ENCODE measurements around the gene GNPDA1.
"Not testable (repeated sequence)": the region's sequence is repeated elsewhere in the genome, so short reads cannot be mapped to it uniquely, and the experiment has no call there.

The GNPDA1 gene

GRCh38 chr5:142012792-142013388, at the start of gene GNPDA1:
Gene GNPDA1 (minus strand): TSS chr5:142013027. CDS start chr5:142012035, 992 bp downstream.
- peak within 1 kb of the TSS; percentile 62 for H3K4me3 ChIP-seq
- H3K9me3 ChIP-seq: peaks cover 6% of the 10 kb centered on the region; the same call in 1 of the 2 replicates
- H3K4me1 ChIP-seq: peaks cover 62% of the 10 kb centered on the region
- H3K27me3 ChIP-seq: peaks cover 29% of the 10 kb centered on the region
- H3K36me3 ChIP-seq: no peaks in the 10 kb centered on the region
- peak within 1 kb of the TSS; percentile 80 for H3K4me2 ChIP-seq
- no peak for TF ChIP-seq Cebpa-rat (IDR thresholded peaks at IDR 0.05)
- 0 out of 2 replicates have a peak within 1 kb of the TSS, but pooled peaks have one; percentile 18 for H3K27ac ChIP-seq
- no peaks in the 10 kb centered on the region; the same call in 1 of the 2 replicates for H4K20me1 ChIP-seq
- peak within 1 kb of the TSS; percentile 57; the same call in 1 of the 2 replicates for H3K9ac ChIP-seq

- Histone ChIP-seq H3K4me1 (peaks cover 17% of the 10 kb centered on the region), H3K4me3 (no peak overlapping the region), H3K27ac (no peak overlapping the region), H3K9me3 (no peaks in the 10 kb centered on the region), H3K9ac (no peak overlapping the region), H3K27me3 (no peaks in the 10 kb centered on the region), H3K4me2 (no peak overlapping the region), H4K20me1 (no peaks in the 10 kb centered on the region), H3K36me3 (no peaks in the 10 kb centered on the region)
- TF ChIP-seq Cebpa-rat (IDR thresholded peaks at IDR 0.05): no peak
These were observed 46.6 kb upstream of the GNPDA1 start for GRCh38 chr5:142059304-142059940.

- no peaks in the 10 kb centered on the region for H3K9me3 ChIP-seq
- no peak overlapping the region for H3K27ac ChIP-seq
- H3K27me3 ChIP-seq: no peaks in the 10 kb centered on the region
- H4K20me1 ChIP-seq: no peaks in the 10 kb centered on the region
- no peak overlapping the region for H3K9ac ChIP-seq
- no peaks in the 10 kb centered on the region for H3K36me3 ChIP-seq
- no peak overlapping the region for H3K4me2 ChIP-seq
- 0 out of 2 replicates have a peak, but pooled peaks cover 7% of the 10 kb centered on the region for H3K4me1 ChIP-seq
- no peak overlapping the region for H3K4me3 ChIP-seq
- TF ChIP-seq Cebpa-rat (IDR thresholded peaks at IDR 0.05): no peak
These were observed 44.9 kb upstream of the GNPDA1 start for GRCh38 chr5:142057697-142058056.

DNA sequence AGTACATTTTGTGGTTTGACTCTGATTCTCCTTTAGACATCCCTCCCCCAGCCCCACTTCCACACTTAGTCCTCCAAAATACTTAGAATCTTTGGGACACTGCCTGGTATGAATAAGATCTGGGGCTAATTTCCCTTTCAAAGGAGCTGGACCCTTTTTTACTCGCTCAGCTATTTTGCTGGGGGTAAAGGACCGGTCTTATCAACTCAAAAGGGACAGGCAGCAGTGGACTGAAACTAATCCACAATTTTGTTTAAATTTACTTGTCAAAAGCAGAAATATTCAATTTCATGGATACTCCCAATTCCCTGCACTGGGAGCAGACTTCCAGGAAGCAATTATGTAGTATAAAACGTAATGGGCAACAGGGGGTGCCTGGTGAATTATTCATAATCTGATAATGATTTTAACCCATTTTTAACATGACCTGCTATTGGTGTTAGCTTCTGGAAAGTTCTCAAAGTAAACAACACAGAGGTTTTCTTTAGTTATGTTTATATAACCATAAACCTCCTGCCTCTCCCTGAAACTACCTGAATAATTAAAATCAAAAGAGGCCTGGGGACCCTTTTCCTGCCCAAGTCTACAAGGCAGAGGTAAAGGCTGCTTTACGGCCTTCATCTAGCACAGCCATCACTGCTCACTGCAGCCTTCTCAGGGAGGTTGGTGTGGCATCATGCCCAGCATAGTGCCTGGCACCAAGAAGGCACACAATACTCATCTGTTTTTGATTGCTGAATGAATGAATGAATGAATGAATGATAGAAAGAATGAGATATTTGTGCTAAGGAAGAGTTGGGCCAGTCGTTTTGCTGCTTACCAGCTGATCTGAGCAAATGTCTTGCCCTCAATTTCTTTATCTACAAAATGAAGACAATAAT, 44.2 kb upstream of the GNPDA1 start:
- H4K20me1 ChIP-seq: no peaks in the 10 kb centered on the region
- no peak overlapping the region for H3K27ac ChIP-seq
- no peaks in the 10 kb centered on the region for H3K27me3 ChIP-seq
- H3K4me3 ChIP-seq: no peak overlapping the region
- H3K9ac ChIP-seq: no peak overlapping the region
- no peaks in the 10 kb centered on the region for H3K36me3 ChIP-seq
- TF ChIP-seq Cebpa-rat (IDR thresholded peaks at IDR 0.05): no peak
- H3K9me3 ChIP-seq: no peaks in the 10 kb centered on the region
- 0 out of 2 replicates have a peak, but pooled peaks cover 7% of the 10 kb centered on the region for H3K4me1 ChIP-seq
- no peak overlapping the region for H3K4me2 ChIP-seq

- no peaks in the 10 kb centered on the region for H3K9me3 ChIP-seq
- TF ChIP-seq Cebpa-rat (IDR thresholded peaks at IDR 0.05): no peak
- H3K4me3 ChIP-seq: no peak overlapping the region
- H3K4me1 ChIP-seq: 0 out of 2 replicates have a peak, but pooled peaks cover 7% of the 10 kb centered on the region
- H3K27ac ChIP-seq: no peak overlapping the region
- no peaks in the 10 kb centered on the region for H4K20me1 ChIP-seq
- no peaks in the 10 kb centered on the region for H3K36me3 ChIP-seq
- no peaks in the 10 kb centered on the region for H3K27me3 ChIP-seq
- H3K4me2 ChIP-seq: no peak overlapping the region
- H3K9ac ChIP-seq: no peak overlapping the region
These were observed 42.5 kb upstream of the GNPDA1 start for GRCh38 chr5:142055301-142055700.

- H3K4me2 ChIP-seq: no peak overlapping the region
- 0 out of 2 replicates have a peak, but pooled peaks cover 7% of the 10 kb centered on the region for H3K4me1 ChIP-seq
- H3K9me3 ChIP-seq: no peaks in the 10 kb centered on the region
- TF ChIP-seq Cebpa-rat (IDR thresholded peaks at IDR 0.05): no peak
- no peak overlapping the region for H3K4me3 ChIP-seq
- no peak overlapping the region for H3K9ac ChIP-seq
- H4K20me1 ChIP-seq: no peaks in the 10 kb centered on the region
- H3K27ac ChIP-seq: no peak overlapping the region
- no peaks in the 10 kb centered on the region for H3K36me3 ChIP-seq
- H3K27me3 ChIP-seq: no peaks in the 10 kb centered on the region
These were observed 40.8 kb upstream of the GNPDA1 start for GRCh38 chr5:142053426-142054151.

GRCh38 chr5:142052026-142052425, 39.2 kb upstream of the GNPDA1 start:
- not testable (repeated sequence) for H4K20me1 ChIP-seq, H3K4me1 ChIP-seq, H3K9me3 ChIP-seq, H3K27me3 ChIP-seq, H3K9ac ChIP-seq, H3K27ac ChIP-seq, H3K4me3 ChIP-seq, H3K36me3 ChIP-seq, H3K4me2 ChIP-seq

DNA sequence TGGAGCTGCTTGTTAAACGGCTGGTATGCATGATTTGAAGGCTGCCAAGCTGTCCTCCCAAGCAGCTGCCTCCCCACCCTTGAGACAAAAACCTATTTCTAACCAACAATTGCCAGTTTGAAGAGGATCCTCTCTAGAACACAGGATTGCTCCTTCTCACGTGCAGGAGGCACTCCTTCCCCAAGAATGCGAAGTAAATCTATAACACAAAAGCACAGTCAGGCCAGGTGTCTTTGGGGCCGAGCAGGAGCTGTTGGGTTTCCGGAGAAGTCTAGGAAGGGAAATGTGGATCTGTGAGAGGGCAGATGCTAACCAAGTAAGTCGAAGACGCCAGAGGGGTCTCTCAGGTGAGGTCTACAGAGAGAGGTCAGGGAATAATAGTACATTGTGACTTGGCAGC, 35.4 kb upstream of the GNPDA1 start:
- Histone ChIP-seq H3K4me2 (no peak overlapping the region), H3K4me3 (no peak overlapping the region), H3K9ac (no peak overlapping the region), H3K27ac (no peak overlapping the region), H4K20me1 (no peaks in the 10 kb centered on the region), H3K36me3 (no peaks in the 10 kb centered on the region), H3K27me3 (no peaks in the 10 kb centered on the region), H3K9me3 (0 out of 2 replicates have a peak, but pooled peaks cover 4% of the 10 kb centered on the region), H3K4me1 (no peaks in the 10 kb centered on the region)
- TF ChIP-seq Cebpa-rat (IDR thresholded peaks at IDR 0.05): no peak

GRCh38 chr5:142046191-142046590, 33.4 kb upstream of the GNPDA1 start:
- Histone ChIP-seq H3K27ac (no peak overlapping the region), H4K20me1 (no peaks in the 10 kb centered on the region), H3K4me3 (no peak overlapping the region), H3K9me3 (0 out of 2 replicates have a peak, but pooled peaks cover 4% of the 10 kb centered on the region), H3K4me1 (no peaks in the 10 kb centered on the region), H3K27me3 (no peaks in the 10 kb centered on the region), H3K4me2 (no peak overlapping the region), H3K36me3 (no peaks in the 10 kb centered on the region), H3K9ac (no peak overlapping the region)
- no peak for TF ChIP-seq Cebpa-rat (IDR thresholded peaks at IDR 0.05)

DNA sequence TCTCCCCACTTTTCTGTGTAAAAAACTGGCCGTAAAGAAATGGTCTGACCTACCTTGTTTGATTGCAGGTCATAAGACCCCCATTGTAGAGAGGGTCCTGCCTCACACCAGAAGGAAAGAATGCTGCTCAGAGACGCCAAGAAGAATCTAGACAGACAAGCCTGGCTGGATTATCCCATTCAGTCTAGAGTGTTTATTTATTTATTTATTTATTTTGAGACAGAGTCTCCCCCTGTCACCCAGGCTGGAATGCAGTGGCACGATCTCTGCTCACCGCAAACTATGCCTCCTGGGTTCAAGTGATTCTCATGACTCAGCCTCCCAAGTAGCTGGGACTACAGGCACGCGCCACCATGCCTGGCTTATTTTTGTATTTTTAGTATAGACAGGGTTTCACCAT, 28.1 kb upstream of the GNPDA1 start:
- H3K9me3 ChIP-seq, H4K20me1 ChIP-seq, H3K4me2 ChIP-seq, H3K9ac ChIP-seq, H3K27ac ChIP-seq, H3K36me3 ChIP-seq, H3K4me1 ChIP-seq, H3K27me3 ChIP-seq, H3K4me3 ChIP-seq: not testable (repeated sequence)

Measured in BLaER1 (cell line).